Stimulated activated naive CD4-positive, alpha-beta T cell treated with Interleukin-2 at 50 U/mL for 16 hours (primary cell): Measurements from ENCODE around the gene GJC2.

Experiments
- DNase-seq: peaks from one replicate; lab custom pipeline; 2025; lab: John Stamatoyannopoulos, UW

GJC2 gene

DNA sequence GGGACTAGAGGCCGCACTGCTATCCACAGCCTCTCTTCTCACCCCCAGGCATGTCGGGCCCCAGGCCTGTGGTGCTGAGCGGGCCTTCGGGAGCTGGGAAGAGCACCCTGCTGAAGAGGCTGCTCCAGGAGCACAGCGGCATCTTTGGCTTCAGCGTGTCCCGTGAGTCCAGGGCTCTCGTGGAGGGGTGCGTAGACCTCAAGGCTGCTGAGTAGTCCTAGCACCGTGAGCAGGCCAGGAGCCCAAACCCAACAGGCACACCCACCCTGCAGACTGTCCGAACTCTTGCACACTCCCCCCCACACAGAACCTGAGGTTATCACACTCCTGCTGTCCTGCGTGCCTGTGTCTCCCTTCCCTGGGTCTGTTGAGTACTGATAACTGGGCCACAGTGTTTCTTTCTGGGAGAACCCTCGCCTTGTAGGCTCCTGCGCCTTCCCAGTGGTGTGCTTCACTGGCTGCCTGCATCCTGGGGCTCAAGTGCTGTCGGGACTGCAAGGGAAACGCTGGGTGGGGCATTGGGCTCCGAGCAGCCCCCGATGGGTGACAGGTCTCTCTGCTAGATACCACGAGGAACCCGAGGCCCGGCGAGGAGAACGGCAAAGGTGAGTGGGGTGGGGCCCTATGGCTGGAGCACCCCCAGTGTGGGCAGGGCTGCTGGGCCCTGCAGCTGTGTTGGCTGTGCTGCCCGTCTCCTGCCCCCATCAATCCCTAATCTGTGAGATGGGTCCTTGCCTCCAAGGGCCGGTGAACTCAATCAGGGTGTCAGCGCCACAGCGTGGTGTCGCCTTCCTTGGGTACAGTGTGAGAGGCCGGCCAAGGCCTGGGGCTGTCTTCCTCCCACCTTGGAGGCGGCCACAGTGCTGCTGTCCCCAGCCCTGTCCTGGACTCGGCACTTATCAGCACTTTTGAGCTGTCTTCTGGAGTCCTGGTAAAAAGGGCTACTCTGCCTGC is 4.0 kb upstream of the GJC2 start:
- no peak for DNase-seq

DNA sequence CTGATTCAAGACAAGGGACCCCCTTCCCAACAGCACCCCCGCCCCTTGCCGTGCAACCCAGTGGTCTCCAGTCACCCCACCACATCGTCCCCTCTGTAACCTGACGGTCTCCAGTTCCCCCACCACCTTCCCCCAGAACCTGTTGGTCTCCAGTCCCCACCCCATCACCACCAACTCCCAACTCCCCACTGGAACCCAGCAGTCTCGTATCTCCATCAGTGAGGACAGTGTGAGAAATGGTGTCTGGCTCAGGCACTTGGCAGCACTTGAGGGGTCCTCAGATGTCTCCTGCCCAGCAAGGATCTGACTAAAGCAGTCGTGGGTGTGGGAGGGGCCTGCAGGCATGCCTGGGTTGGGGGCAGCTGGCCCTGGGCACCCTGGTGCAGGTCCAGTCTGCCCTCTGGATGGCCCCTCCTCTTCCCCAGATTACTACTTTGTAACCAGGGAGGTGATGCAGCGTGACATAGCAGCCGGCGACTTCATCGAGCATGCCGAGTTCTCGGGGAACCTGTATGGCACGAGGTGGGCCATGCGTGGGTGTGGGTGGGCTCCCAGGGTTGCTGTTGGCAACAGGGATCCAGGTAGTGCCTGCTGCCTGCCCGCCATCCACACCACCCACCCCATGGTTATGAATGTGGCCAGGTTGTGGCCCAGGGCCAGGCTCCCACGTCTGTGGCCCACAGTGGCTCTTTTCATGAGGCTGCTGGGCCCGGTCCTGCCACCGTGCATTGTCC is 3.1 kb upstream of the GJC2 start:
- DNase-seq, result no peak

DNA sequence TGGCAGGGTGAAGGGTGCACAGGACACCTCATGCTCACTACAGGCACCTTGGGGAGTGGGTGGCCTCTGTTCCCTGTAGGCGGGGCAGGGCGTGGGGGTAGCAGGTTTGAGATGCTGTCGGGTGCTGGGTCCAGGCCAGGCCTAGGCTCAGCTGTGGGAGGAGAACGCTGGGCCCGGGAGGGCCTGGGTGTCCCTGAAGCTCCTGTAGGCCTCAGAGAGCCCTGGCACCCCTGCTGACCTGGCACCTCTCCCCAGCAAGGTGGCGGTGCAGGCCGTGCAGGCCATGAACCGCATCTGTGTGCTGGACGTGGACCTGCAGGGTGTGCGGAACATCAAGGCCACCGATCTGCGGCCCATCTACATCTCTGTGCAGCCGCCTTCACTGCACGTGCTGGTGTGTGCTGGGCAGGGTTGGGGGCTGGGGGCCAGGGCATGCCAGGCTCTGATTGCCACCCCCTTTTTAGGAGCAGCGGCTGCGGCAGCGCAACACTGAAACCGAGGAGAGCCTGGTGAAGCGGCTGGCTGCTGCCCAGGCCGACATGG is 2.5 kb upstream of the GJC2 start:
- DNase-seq, result no peak

DNA sequence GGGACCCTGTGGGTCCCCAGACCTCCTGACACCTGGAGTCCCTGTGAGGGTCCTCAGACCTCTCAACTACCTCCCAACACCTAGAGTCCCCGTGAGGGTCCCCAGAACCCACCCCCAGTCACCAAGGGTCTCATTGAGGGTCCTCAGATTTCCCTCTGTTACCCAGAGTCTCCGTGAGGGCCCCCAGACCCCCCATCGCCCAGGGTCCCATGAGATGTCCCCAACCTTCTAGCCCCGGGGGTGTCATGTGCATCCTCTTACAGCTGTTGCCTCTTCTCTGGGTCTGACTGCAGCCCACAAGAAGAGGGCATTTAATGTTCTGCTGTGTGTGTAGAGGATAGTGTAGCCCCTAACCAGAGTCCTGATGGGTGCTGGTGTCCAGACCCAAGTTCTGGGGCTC is 2.0 kb upstream of the GJC2 start:
- DNase-seq, result no peak

DNA sequence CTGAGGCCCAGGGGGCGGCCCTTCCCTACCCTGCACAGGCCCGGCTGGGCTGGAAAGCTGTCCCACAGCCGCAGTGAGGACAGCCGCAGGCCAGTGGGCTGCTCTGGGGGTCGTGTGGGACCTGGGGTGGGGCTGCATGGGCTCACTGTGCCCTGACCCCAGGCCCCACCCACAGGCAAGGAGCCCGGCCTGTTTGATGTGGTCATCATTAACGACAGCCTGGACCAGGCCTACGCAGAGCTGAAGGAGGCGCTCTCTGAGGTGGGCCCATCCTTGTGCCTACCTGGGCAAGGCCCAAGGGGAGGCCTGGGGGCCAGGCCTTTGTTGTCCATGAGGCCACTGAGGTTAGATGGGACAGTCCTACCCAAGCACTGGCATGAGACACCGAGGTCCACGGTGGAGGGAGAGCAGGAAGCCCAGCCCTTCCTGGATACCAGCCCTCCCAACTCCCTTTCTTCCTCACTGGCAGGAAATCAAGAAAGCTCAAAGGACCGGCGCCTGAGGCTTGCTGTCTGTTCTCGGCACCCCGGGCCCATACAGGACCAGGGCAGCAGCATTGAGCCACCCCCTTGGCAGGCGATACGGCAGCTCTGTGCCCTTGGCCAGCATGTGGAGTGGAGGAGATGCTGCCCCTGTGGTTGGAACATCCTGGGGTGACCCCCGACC is 1.4 kb upstream of the GJC2 start:
- DNase-seq, result no peak

DNA sequence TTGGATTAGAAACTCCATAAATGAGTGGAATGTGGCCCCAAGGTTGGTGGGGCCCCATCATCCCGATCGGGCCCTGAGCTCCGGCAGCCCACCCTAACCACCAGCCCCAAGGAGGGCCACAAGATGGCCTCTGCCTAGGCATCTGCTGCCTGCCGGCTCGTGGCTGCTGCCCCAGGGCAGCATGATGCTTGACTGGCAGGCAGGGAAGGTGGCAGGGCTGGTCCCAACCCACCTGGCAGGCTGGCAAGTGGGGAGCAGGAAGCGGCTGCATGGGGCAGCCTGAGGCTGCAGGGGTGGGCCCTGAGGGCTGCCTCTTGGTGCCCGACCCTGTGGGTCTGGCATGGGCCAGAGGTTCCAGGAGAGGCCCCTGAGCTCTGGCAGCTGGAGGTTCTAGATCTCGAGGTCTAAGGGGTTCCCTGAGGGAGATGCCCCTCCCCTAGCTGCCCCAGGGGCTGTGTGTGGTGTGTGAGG is 760 bp upstream of the GJC2 start:
- DNase-seq, result no peak

DNA sequence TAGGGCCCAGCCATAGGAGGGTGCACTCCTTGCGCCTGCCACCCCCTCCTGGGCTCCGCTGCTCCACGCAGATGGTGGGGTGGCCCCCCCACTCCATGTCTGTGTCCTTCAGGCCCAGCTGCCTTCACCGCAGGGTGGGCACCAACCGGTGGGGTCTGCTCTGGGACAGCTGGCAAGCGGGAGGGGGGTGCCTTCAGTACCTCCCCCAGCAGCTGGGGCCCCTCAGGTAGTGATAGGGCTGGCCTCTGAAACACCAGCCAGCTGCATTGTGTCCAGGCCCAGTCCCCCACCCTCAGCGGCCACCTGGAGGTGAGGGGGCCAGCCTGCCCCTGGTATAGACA is 360 bp downstream of the GJC2 start:
- no peak for DNase-seq

DNA sequence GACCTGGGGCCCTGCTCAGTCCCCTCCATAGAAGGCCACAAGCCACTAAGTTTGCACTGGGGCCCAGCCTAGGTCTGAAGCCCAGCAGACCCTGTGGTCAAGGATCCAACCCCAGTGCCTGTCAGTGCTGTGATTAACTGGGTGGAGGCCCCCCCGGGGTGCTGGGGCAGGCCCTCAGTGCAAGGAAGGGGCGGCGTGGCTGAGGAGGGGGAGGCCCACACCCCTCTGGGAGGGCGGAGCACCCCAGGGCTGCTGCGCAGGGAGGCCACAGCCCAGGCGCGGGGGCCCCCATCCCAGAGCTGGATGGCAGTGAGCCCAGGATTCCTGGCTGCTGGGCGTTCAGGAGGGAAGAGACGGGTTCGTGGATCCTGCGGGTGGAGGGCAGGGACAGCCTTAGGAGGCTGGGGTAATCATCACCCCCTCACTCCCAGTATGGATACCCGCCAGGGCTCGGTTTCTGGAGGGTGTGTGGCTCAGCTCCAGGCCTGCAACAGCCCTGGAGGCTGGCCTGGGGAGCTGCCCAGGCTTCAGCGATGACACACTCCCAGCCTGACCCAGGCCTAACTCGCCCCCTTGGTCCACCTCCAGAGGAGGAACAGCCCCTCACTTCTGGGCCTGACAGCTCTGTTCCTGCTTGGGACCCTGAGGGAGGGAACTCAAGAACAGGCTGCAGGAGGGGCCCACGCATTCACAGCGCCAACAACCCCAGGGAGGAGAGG is 890 bp downstream of the GJC2 start:
- no peak for DNase-seq

DNA sequence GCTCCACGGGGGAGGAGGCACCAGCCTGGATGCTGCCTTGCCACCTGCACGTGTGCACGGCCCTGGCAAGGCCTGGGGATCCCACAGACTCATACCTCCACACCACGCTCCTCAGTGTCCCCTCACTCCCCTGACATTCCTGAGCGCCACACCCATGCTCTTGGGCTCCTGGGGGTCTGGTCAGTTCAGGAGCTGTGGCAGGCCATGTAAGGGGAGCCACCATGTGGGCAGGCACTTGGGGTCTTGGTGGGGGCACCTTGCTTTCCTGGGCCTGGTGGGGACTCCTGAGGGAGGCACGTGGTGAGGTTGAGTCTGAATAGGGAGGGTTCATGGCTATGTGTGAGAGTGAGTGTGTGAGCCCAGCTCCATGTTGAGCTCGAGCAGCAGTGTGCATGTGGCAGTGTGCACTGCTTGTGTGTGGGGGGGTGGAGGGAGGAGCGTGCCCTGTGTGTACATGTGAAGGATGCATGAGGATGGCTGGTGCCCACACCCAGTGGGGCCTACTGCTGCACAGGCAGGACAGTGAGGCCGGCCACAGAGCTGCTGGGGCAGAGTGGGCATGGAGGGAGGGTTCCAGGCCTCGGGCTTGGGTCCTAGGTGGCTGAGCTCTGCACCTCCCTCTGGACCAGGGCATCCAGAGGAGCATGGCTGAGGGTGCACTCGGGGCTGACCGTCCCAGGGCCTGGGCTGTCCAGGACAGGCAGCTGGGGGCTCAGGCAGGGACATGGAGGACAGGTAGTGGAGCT is 1.6 kb downstream of the GJC2 start:
- no peak for DNase-seq

DNA sequence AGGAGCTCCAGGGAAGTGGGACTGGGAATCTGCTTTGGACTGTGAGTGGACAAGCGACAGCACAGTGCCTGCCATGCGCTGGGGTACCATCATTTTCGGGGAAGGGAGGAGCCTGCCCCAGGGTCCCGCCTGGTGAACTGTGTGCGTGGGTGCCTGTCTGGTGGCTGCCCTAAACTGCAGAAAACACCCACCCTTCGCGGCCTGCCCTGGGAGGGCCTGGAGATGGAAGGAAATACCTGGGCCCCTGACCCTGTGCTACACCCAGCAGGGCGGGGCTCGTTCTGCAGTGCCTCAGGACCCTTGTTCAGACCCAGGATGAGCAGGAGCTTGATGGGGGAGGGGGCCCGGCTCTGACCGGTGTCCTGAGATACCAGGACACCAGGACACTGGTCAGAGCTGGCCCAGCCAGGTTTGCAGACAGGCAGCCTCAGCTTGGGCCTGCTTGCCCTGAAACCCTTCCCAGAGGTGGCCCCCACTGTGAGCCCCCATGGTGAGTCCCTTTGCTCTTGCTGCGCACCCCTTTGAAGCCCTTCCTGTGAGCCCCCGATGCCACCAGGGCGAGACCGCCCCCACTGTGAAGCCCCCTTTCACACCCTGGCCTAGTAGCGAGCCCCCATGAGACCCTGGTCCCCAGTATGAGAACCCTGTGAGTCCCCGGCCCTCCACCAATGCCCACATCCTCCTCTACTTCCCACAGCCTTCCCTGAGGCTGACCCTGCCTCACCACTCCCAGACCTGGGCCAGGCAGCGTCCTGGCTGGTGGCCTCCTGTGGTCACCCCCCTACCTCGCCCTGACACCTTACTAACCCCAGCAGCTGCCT is 2.6 kb downstream of the GJC2 start:
- DNase-seq, result no peak

DNA sequence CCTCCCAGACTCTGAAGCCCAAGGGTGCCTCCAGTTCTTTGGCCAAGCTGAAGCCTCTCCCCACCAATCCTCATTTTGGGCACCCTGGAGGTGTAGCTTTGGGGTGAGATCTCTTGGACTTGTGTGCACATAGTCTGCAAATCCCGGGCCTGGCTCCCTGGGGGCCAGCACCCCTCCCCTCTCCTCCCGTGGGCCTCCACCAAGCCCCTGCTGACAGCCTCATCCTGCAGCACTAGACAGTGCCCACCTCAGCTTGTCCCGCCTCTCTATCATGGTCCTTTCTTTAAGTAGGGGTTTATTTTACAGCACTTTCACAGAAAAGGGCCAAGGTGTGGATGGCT is 3.2 kb downstream of the GJC2 start:
- no peak for DNase-seq

DNA sequence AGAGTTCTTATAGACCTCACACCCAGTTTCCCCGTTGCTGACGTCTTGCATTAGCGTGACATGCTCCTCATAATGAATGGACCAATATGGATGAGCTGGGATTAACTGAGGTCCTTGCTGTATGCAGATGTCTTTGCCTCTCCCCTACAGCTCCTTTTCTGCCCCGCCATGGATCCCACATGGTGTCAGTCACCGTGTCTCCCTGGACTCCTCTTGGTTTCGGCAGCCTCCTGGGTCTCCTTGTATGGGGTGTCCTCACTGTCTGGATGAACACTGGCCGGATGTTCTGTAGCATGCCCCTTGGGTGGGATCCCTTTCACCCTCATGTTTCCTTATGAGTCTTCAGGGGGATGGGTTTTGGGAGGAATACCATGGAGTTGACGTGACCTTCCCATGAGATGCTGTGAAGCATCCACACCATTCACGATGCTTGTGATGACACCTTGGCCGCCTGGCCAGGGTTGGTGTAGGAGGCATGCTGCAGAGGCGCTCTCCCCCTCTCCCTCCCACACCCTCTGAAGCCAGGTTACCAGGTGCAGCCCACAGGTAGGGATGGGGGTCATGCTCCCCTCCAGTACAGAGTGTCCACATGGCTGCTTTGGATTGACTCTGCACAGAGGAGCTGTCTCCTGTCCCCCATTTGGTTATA is 4.4 kb downstream of the GJC2 start:
- DNase-seq, result no peak

DNA sequence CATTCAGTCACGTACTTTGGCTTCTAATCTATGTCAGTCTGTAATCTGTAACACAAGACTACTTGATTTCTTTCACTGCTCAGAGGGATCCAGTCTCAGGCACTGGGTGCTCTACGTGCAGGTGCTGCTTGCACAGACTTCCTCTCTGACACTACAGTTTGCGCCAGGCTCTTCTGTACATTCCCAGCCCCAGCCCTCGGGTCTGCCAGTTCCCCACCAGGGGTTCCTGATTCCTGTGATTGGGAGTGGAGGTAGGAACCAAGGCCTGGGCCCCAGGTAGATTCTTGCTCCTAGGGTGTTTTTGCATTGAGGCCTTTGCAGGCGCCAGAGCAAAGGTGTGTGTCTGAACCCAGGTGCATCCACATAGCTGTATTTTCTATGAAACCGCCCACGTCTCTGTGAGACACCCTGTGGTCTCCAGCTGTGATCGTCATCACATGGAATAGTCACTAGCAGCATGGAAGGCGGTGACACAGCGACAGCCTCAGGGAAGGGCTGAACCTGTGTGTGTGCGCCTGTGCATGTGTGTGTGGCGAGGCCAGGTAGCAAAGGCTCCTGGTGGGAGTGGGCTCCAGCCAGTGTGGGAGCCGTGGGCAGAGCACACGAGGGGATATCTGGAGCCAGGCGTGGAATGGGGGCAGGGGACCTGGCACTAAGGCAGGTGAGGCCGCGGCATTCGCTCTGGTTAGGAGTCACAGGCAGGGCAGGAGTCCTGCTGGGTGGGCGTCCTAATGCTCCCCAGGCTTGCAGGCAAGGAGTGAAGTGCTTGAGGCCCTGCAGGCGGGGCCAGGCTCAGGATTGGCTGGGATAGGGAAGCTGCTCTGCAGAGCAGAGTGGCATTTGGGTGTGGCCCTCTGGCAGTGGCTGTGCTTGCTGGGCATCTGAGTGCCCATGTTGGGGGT is 5.2 kb downstream of the GJC2 start:
- DNase-seq, result peak; percentile 9

DNA sequence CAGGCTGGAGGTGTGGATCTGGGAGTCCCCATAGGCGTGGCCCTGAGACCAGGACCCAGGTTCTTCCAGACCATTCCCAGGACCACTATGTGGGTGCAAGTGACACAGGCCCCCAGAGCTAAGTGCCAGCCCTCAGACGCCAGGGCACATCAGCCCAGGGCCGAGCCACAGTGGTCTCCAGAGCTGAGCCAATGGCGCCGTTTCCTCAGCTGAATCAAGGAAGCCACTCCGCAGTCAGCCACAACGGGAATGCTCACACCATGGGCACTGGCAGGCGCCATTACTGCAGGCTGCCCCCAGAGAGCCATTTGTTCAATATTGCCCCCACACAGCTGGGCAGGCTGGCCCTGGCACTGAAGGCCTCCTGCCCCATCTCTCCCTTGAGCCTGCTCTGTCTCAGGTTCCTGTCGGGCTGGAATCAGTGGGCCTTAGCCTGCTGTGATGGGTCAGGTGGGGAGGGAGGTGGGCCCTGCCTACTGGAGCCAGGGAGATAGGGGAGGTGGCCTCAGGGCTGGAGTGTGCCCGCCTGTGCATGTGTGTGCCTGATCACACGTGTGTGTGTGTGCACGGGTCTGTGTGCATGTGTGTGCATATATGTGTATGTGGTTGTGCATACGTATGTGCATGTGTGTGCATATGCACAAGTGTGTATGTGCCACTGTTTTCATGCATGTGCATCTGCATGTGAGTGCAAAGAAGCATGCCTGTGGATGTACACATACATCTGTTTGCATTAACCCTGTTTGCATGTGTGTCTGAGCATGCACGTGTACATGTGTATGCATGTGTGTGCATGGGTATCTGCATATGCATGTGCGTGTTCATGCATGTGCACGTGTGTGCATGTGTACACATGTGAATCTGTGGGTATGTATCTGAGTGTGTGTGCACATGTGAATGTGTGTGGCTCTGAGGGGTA is 6.1 kb downstream of the GJC2 start:
- DNase-seq, result no peak

DNA sequence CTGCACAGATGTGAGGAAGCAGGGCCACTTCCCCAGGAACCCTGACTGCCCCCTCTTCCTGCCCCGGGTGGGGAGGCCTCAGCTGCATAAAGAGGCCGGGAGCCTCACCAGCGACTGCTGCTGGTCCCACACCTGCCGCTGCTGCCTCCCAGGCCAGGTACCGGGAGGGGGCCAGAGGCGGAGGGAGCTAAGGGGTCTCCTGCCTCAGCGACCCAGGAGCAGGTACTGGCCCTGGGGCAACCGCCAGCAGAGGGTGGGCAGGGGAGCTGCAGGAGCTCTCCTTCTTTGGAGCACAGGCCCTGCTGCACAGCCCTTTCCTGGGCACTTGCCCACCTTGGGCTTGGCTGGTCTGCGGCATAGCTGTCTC is 6.8 kb downstream of the GJC2 start:
- DNase-seq, result no peak

DNA sequence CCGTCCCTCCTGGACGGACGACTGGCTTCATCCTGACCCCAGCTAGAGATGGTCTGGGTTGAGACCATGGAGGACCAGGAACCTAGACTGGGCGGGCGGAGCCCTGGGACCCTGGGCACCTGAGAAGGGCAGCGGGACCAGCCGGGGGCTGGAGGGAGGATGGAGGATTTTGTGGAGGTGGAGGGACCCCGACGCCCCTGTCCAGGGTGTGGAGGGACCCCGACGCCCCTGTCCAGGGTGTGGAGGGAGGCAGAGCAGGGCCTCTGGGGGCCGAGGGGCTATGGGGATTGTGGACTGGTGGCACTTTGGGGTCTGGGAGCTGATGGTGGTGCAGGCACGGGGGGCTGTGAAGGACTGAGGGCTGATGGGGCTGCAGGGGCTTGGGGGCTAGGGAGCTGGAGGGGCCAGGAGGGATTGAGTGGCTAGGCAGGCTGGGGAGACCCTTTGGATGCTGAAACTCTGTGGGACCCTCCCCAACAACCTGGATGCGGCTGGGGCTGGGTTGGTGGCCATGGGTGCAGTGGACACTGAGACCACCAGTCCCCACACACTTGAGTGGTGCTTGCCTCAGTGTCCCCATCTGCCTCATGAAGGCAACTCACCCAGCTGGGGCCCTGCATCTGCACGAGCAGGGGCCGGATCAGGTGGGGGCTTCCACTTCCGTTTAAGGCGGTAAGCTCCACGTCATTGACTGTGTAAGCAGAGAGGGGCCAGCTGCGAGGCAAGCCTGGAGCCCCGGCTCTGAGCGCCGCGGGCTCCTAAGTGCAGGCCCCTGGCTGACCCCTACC is 7.4 kb downstream of the GJC2 start:
- no peak for DNase-seq

DNA sequence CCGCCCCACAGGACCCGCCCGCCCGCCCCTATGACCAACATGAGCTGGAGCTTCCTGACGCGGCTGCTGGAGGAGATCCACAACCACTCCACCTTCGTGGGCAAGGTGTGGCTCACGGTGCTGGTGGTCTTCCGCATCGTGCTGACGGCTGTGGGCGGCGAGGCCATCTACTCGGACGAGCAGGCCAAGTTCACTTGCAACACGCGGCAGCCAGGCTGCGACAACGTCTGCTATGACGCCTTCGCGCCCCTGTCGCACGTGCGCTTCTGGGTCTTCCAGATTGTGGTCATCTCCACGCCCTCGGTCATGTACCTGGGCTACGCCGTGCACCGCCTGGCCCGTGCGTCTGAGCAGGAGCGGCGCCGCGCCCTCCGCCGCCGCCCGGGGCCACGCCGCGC is 8.0 kb downstream of the GJC2 start:
- DNase-seq, result no peak
